Measurements from ENCODE around the gene PRMT2.

GRCh38 chr21:46649356-46649755, 13.9 kb downstream of the PRMT2 start:
- no peak for TF ChIP-seq CTCF (IDR thresholded peaks at IDR 0.05; ENCODE audit: low read depth, low read length)
- TF ChIP-seq MYC (IDR thresholded peaks at IDR 0.05; ENCODE audit: low read depth, low read length), result no peak
- no peak for TF ChIP-seq POLR2A (IDR thresholded peaks at IDR 0.05; ENCODE audit: extremely low read depth, insufficient read length)

All from NB4 (cell line).